Duodenal mucosa (tissue), 2 donors: Measurements from ENCODE around the gene RPS18.
"Not testable (repeated sequence)": the region's sequence is repeated elsewhere in the genome, so short reads cannot be mapped to it uniquely, and the experiment has no call there.

Source experiments
- H3K27ac ChIP-seq: one replicate; pipeline ENCODE4 v1.7.0; 2013; ENCODE audit warnings: low read depth, low read length
- H3K27me3 ChIP-seq, 2 donors: one replicate each; pipeline ENCODE4 v1.7.0; 2013; ENCODE audit warnings: low read length in 2 of 2, control low read depth in 1 of 2; ENCODE audit not compliant: insufficient read depth in 2 of 2, control insufficient read depth in 1 of 2
- H3K36me3 ChIP-seq, 2 donors: one replicate each; pipeline ENCODE4 v1.7.0; 2013; ENCODE audit warnings: low read length in 2 of 2, control low read depth in 1 of 2; ENCODE audit not compliant: insufficient read depth in 2 of 2, control insufficient read depth in 1 of 2
- H3K4me1 ChIP-seq, 2 donors: one replicate each; pipeline ENCODE4 v1.7.0; 2013; ENCODE audit warnings: low read length in 2 of 2, control low read depth in 1 of 2; ENCODE audit not compliant: insufficient read depth in 2 of 2, control insufficient read depth in 1 of 2
- H3K4me3 ChIP-seq, 2 donors: one replicate each; pipeline ENCODE4 v1.7.0; 2013; ENCODE audit warnings: low read length in 2 of 2, low read depth in 1 of 2
- H3K9ac ChIP-seq, 2 donors: one replicate each; pipeline ENCODE4 v1.7.0; 2013; ENCODE audit warnings: low read length in 2 of 2, low read depth in 1 of 2
- H3K9me3 ChIP-seq, 2 donors: one replicate each; pipeline ENCODE4 v1.7.0; 2013; ENCODE audit warnings: low read length in 2 of 2, control low read depth in 1 of 2; ENCODE audit not compliant: control insufficient read depth in 1 of 2

RPS18 gene

DNA sequence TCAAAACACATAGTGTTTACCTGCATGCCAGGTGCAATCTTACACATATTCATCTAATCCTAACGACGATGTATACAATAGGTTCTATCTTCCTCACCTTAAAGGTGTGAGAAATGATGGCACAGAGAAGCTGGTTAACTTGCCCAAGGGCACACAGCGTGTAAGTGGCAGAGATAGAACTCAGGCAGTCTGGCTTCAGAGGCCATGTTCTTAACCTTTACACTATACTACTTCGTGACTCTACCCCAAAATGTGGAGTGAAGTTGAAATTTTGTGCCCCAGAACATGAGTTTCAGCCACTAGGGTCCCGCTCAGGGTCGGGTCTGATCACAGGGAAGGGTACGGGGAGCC lies 783 bp upstream of the RPS18 start:
- peak overlapping the region; percentile 81 to 98 for H3K4me3 ChIP-seq
- peak overlapping the region; percentile 92 for H3K27ac ChIP-seq
- H3K36me3 ChIP-seq: peaks cover 46 to 59% of the 10 kb centered on the region in 2 donors
- H3K4me1 ChIP-seq: peaks cover 34 to 42% of the 10 kb centered on the region in 2 donors
- peak overlapping the region; percentile 78 to 98 for H3K9ac ChIP-seq
- no peaks in the 10 kb centered on the region for H3K9me3 ChIP-seq
- H3K27me3 ChIP-seq: no peaks in the 10 kb centered on the region

DNA sequence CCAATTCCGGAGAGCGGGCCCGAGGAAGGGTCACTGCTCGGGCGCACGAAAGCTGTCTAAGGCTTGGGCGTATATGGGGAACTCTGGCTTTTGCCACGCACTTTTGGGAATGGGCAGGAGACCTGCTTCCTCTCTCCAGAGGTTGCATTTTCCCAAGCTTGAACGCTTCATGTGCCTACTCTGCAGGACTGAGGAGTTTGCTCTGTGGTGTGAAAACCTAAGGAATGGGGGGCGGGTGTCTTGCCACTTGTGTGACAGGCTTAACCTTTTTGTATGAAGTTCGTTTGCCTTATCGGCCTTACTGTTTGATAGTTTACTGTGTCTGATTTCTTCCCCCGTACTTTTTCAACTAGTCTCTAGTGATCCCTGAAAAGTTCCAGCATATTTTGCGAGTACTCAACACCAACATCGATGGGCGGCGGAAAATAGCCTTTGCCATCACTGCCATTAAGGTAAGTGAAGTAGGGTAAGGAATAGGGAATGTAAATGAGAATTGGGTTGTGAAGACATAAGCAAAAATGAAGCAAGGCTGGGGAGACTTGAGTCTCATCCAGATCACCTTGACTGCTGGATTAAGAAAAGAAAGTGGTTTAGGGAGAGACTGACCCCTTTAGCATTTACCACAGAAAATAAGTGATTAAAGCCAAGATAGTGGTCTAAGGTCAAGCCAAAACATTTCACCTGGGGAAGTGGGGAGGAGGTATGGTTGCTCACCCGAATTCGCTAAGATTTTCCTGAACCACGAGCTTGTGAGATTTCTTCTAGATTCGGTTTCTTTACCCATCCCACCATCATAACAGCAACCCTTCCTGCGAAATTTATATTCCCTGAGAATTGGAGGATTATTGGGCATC lies 627 bp downstream of the RPS18 start:
- Histone ChIP-seq H3K9ac (peak overlapping the region; percentile 78 to 98), H3K27ac (peak overlapping the region; percentile 74), H3K9me3 (no peaks in the 10 kb centered on the region), H3K4me1 (peaks cover 41 to 52% of the 10 kb centered on the region in 2 donors), H3K4me3 (peak overlapping the region; percentile 81 to 98), H3K27me3 (no peaks in the 10 kb centered on the region), H3K36me3 (peaks cover 43 to 50% of the 10 kb centered on the region in 2 donors)

DNA sequence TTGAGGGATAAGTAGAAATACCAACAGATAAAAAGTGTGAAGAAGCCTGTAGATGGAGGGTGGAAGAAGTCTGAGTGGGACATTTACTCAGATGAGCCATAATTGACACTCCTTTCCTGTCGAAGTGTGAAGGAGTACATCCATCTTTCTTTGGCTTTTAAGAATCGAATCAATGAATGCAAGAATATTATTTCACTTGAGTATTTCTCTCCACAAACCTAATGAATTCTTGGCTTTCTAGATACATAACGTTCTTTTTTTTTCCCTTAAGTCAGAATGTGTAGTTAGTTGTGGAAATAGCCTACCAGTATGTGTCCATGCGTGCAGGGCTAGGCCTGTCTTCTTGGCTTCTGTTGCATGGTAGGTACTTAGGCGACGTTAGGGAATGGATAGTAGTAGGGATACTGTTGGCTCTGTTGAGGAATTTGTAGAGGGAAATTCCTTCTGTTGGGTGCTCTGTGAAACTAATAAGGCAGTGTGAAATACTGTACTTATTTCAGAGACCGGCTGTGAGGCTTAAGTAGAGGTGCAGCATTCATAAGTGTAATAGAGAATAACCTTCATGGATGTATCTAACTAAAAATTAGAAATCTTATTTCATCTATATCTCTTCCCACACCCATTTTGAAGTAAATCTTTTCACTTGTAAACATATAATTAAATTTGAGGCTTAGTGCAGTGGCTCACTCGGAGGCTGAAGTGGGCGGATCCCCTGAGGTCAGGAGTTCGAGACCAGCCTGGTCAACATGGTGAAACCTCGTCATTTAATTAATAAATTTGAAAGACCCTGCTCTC lies 1.5 kb downstream of the RPS18 start:
- H3K27me3 ChIP-seq: no peaks in the 10 kb centered on the region
- no peaks in the 10 kb centered on the region for H3K9me3 ChIP-seq
- peaks cover 45 to 61% of the 10 kb centered on the region in 2 donors for H3K4me1 ChIP-seq
- H3K9ac ChIP-seq: peak overlapping the region; percentile 78 to 98
- no peak overlapping the region for H3K27ac ChIP-seq
- peaks cover 35 to 42% of the 10 kb centered on the region in 2 donors for H3K36me3 ChIP-seq
- peak overlapping the region; percentile 81 to 98 for H3K4me3 ChIP-seq

DNA sequence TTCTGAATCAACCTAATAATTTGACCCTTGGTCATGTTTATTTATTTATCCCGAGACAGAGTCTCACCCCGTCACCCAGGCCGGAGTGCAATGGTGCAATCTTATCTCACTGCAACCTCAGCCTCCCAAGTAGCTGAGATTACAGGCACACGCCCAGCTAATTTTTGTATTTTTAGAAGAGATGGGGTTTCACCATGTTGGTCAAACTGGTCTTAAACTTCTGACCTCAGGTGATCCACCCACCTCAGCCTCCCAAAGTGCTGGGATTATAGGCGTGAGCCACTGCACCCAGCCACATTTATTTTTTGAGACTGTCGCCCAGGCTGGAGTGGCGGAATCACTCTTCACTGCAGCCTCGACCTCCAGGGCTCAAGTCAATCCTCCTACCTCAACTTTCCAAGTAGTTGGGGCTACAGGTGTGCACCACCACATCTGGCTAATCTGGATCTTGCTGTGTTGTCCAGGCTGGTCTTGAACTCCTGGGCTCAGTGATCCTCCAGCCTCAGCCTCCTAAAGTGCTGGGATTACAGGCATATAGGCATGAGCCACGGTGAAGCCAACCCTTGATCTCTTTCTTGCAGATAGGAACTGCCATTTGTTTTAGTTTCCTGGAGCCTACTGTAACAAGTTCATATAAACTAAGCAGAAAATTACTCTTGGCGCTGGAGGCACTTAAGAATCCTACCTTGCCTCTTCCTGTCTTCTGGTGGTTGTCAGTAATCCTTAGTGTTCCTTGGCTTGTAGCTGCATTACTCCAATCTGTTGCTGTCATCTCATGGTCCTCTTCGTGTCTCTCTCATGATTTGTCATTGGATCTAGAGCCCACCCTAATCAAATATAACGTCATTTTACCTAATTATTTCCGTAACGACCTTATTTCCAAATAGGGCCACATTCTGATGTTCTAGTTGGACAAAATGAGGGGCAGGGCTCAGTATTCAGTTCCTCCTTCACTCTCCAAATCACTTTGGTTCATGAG lies 2.3 kb downstream of the RPS18 start:
- Histone ChIP-seq H3K36me3 (peaks cover 26 to 37% of the 10 kb centered on the region in 2 donors), H3K27me3 (no peaks in the 10 kb centered on the region), H3K9me3 (no peaks in the 10 kb centered on the region), H3K9ac (peak overlapping the region; percentile 35 to 98), H3K4me3 (peak overlapping the region; percentile 81 to 98), H3K27ac (no peak overlapping the region), H3K4me1 (peaks cover 49 to 61% of the 10 kb centered on the region in 2 donors)

DNA sequence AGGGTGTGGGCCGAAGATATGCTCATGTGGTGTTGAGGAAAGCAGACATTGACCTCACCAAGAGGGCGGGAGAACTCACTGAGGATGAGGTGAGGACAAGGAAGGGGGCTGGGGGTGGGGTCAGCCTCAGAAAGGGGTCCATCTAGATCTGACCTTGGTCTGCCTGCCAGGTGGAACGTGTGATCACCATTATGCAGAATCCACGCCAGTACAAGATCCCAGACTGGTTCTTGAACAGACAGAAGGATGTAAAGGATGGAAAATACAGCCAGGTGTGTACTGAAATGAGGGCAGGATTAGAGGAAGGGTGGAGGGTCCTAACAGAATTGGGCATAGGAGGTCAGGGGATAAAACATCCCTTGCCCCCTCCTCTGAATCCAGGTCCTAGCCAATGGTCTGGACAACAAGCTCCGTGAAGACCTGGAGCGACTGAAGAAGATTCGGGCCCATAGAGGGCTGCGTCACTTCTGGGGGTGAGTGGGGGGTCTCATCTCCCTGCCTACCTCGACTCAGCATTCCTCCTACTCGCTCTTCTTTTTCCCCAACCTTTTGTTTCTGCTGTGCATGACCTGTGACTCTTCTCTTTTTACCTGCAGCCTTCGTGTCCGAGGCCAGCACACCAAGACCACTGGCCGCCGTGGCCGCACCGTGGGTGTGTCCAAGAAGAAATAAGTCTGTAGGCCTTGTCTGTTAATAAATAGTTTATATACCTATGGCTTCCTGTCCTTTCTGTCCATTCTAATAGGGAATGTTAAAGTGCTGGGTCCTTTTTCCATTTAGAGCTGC lies 4.1 kb downstream of the RPS18 start:
- peak overlapping the region; percentile 80 to 85 for H3K4me3 ChIP-seq
- peaks cover 28 to 49% of the 10 kb centered on the region in 2 donors for H3K36me3 ChIP-seq
- H3K9me3 ChIP-seq, H3K27ac ChIP-seq, H3K27me3 ChIP-seq: not testable (repeated sequence)
- peak overlapping the region; percentile 75 to 86 for H3K9ac ChIP-seq
- H3K4me1 ChIP-seq: peaks cover 47 to 59% of the 10 kb centered on the region in 2 donors

DNA sequence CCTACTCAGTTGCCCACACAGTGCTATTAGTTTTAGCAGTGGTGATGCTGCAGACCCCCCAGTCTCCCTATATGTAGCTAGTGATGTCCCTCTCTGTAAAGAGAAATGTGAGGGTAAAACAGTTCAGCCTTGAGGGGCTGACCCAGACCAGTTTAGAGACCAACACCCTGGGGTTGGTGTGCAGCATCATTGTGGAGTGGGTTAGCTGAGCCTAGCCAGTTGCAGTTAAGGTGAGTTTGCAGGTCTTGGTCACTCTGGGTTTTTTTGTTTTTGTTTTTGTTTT lies 4.6 kb downstream of the RPS18 start:
- Histone ChIP-seq H3K4me3 (peak overlapping the region; percentile 80 to 85), H3K27ac (peak overlapping the region; percentile 80), H3K4me1 (peaks cover 45 to 57% of the 10 kb centered on the region in 2 donors), H3K9me3 (no peaks in the 10 kb centered on the region), H3K36me3 (peaks cover 33 to 53% of the 10 kb centered on the region in 2 donors), H3K9ac (peak overlapping the region; percentile 75 to 86), H3K27me3 (no peaks in the 10 kb centered on the region)

DNA sequence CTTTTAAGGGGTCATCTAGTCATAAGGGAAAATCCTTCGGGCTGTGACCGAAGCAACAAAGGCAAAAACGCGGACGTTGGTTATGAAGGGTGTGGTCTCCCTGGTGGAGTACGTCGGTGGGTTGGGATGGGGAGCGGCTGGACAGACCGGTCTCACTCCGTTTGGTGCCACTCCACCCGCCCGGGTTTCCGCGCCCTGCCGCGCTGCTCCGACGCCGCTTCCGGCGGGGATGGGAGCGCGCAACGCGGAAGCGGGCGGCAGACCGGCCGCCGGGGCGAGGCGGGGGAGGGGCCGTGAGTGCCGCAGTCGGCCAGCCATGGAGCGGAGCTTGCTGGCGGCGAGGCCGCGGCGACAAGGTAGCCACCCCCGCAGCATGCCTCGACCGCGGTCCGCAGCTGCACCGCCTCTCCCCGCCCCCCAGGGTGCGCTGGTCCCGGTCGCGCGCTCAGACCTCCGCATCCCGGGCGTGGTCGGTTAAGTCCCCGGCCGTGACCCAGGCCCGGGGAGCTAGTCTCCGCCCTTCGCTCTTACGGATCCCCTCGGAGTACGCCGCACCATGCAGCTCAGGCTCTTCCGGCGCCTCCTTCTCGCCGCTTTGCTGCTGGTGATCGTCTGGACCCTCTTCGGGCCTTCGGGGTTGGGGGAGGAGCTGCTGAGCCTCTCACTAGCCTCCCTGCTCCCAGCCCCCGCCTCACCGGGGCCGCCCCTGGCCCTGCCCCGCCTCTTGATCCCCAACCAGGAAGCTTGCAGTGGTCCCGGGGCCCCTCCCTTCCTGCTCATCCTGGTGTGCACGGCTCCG lies 5.2 kb downstream of the RPS18 start, which contains the start of gene B3GALT4:
Gene B3GALT4 (plus strand): TSS at position 260 of the 799 bp plus-strand sequence. CDS start 297 bp downstream, at position 557.
- Histone ChIP-seq H3K36me3 (peaks cover 36 to 58% of the 10 kb centered on the region in 2 donors), H3K9ac (peak within 1 kb of the TSS; percentile 75 to 86), H3K4me1 (peaks cover 45 to 57% of the 10 kb centered on the region in 2 donors), H3K4me3 (peak within 1 kb of the TSS; percentile 80 to 85), H3K27me3 (no peaks in the 10 kb centered on the region), H3K9me3 (no peaks in the 10 kb centered on the region), H3K27ac (peak within 1 kb of the TSS; percentile 85)

DNA sequence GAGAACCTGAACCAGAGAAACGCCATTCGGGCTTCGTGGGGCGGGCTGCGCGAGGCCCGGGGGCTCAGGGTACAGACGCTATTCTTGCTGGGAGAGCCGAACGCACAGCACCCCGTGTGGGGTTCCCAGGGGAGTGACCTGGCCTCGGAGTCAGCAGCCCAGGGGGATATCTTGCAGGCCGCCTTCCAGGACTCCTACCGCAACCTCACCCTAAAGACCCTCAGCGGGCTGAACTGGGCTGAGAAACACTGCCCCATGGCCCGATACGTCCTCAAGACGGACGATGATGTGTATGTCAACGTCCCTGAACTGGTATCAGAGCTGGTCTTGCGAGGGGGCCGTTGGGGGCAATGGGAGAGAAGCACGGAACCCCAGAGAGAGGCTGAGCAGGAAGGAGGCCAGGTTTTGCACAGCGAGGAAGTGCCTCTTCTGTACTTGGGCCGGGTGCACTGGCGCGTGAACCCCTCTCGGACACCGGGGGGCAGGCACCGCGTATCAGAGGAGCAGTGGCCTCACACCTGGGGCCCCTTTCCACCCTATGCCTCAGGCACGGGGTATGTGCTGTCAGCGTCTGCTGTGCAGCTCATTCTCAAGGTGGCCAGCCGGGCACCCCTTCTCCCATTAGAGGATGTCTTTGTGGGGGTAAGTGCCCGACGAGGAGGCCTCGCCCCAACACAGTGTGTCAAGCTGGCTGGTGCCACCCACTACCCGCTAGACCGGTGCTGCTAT lies 6.0 kb downstream of the RPS18 start:
- peaks cover 41 to 51% of the 10 kb centered on the region in 2 donors for H3K4me1 ChIP-seq
- no peaks in the 10 kb centered on the region for H3K27me3 ChIP-seq
- H3K4me3 ChIP-seq: peak overlapping the region; percentile 80 to 85
- H3K27ac ChIP-seq: peak overlapping the region; percentile 85
- H3K36me3 ChIP-seq: peaks cover 36 to 58% of the 10 kb centered on the region in 2 donors
- H3K9me3 ChIP-seq: no peaks in the 10 kb centered on the region
- peak overlapping the region; percentile 75 to 86 for H3K9ac ChIP-seq
